Cardiac muscle cell (in vitro differentiated cells and primary cell): ENCODE data around the gene CPPED1. TPM values are rescaled to one million over a fixed set of nuclear protein-coding genes. Genes with fewer than 3 reads are reported as not detected.

Experiments used
- DNase-seq, 2 donors: peaks; one replicate each; pipeline versions ENCODE4 v3.0.0 to v3.0.0-alpha.2; 2010 to 2017; ENCODE audit warnings: low read depth in 1 of 2, low spot score in 1 of 2
- H3K27ac ChIP-seq: fragments of 200-600 bp; sonication (generic); 2 replicates; pipeline ENCODE4 v1.5.1; 2016
- H3K27me3 ChIP-seq: fragments of 200-600 bp; sonication (generic); 2 replicates; pipeline ENCODE4 v1.6.0; 2016; ENCODE audit warnings: control low read depth
- H3K36me3 ChIP-seq: fragments of 200-600 bp; sonication (generic); 2 replicates; pipeline ENCODE4 v1.5.1; 2016; ENCODE audit warnings: control low read depth
- H3K4me1 ChIP-seq: fragments of 200-600 bp; sonication (generic); 2 replicates; pipeline ENCODE4 v1.8.1; 2017; ENCODE audit warnings: low read depth, mild to moderate bottlenecking, mixed run types
- H3K4me3 ChIP-seq: fragments of 200-600 bp; sonication (generic); 2 replicates; pipeline ENCODE4 v1.5.1; 2016; ENCODE audit warnings: mild to moderate bottlenecking
- H3K9me3 ChIP-seq: fragments of 200-600 bp; sonication (generic); 2 replicates; pipeline ENCODE4 v1.5.1; 2017; ENCODE audit warnings: low read depth, mild to moderate bottlenecking, control low read depth
- CTCF ChIP-seq: IDR thresholded peaks from 2 replicates; pipeline ENCODE4 v1.5.1; 2012; ENCODE audit warnings: low read depth, mild to moderate bottlenecking, low read length
- polyA plus RNA-seq: library from polyadenylated mRNA; unstranded; fragments of >200 nt; fragmentation: Nextera tagmentation; extraction: Ambion mirVana; gene quantifications from 2 replicates; pipeline ENCODE4 v1.2.1, GENCODE V29; 2016
- total RNA-seq: library from RNA; depleted of rRNA; stranded (reverse); fragments of >200 nt; gene quantifications from 2 replicates; pipeline ENCODE4 v1.2.3, GENCODE V29; 2016

Gene CPPED1
- total and polyA plus RNA-seq, 2 experiments from 2014 or later = 10.0 to 12.0 TPM

- H3K4me1 ChIP-seq = peaks cover 7% of the 10 kb centered on the region
- H3K9me3 ChIP-seq = no peaks in the 10 kb centered on the region
- no peaks in the 10 kb centered on the region for H3K27me3 ChIP-seq
- DNase-seq = peak in 1 of 2 donors; percentile 20
- no peak for TF ChIP-seq CTCF
- H3K36me3 ChIP-seq = no peaks in the 10 kb centered on the region
- no peak overlapping the region for H3K4me3 ChIP-seq
- H3K27ac ChIP-seq = no peak overlapping the region
These were observed 127.8 kb downstream of the CPPED1 start for GRCh38 chr16:12675852-12676251.

GRCh38 chr16:12675046-12675445 lies 128.6 kb downstream of the CPPED1 start:
- Histone ChIP-seq H3K27ac (no peak overlapping the region), H3K36me3 (no peaks in the 10 kb centered on the region), H3K27me3 (no peaks in the 10 kb centered on the region), H3K4me3 (no peak overlapping the region), H3K4me1 (peaks cover 7% of the 10 kb centered on the region), H3K9me3 (no peaks in the 10 kb centered on the region)
- TF ChIP-seq CTCF = no peak
- DNase-seq = no peak

GRCh38 chr16:12674524-12674923 lies 129.2 kb downstream of the CPPED1 start:
- TF ChIP-seq CTCF = no peak
- no peak overlapping the region for H3K4me3 ChIP-seq
- H3K36me3 ChIP-seq = no peaks in the 10 kb centered on the region
- H3K9me3 ChIP-seq = no peaks in the 10 kb centered on the region
- peaks cover 7% of the 10 kb centered on the region for H3K4me1 ChIP-seq
- no peak overlapping the region for H3K27ac ChIP-seq
- H3K27me3 ChIP-seq = no peaks in the 10 kb centered on the region
- DNase-seq = no peak

- H3K4me1 ChIP-seq = peaks cover 7% of the 10 kb centered on the region
- H3K4me3 ChIP-seq = no peak overlapping the region
- TF ChIP-seq CTCF = no peak
- H3K9me3 ChIP-seq = no peaks in the 10 kb centered on the region
- no peak overlapping the region for H3K27ac ChIP-seq
- DNase-seq = no peak
- no peaks in the 10 kb centered on the region for H3K27me3 ChIP-seq
- no peaks in the 10 kb centered on the region for H3K36me3 ChIP-seq
These were observed 129.6 kb downstream of the CPPED1 start for GRCh38 chr16:12674071-12674470.

- Histone ChIP-seq H3K4me3 (no peak overlapping the region), H3K36me3 (no peaks in the 10 kb centered on the region), H3K27me3 (no peaks in the 10 kb centered on the region), H3K9me3 (no peaks in the 10 kb centered on the region), H3K27ac (no peak overlapping the region), H3K4me1 (peaks cover 7% of the 10 kb centered on the region)
- TF ChIP-seq CTCF = no peak
- no peak for DNase-seq
These were observed 130.2 kb downstream of the CPPED1 start for GRCh38 chr16:12673466-12673865.

- H3K27ac ChIP-seq = no peak overlapping the region
- no peaks in the 10 kb centered on the region for H3K27me3 ChIP-seq
- H3K4me1 ChIP-seq = peaks cover 7% of the 10 kb centered on the region
- H3K9me3 ChIP-seq = no peaks in the 10 kb centered on the region
- H3K4me3 ChIP-seq = no peak overlapping the region
- DNase-seq = no peak
- no peak for TF ChIP-seq CTCF
- no peaks in the 10 kb centered on the region for H3K36me3 ChIP-seq
These were observed 130.7 kb downstream of the CPPED1 start for GRCh38 chr16:12672986-12673385.
